Esophagus muscularis mucosa (tissue), 4 donors: Measurements from ENCODE around the gene PHF19. TPM values are rescaled to one million over a fixed set of nuclear protein-coding genes. Genes with fewer than 3 reads are reported as not detected.
A peak's percentile ranks its signal among the peaks of the same experiment; 100 is the strongest.

ENCODE experiments used
- DNase-seq: peaks from one replicate; pipeline ENCODE4 v3.0.0-alpha.2; 2017; ENCODE audit errors: extremely low spot score
- H3K27ac ChIP-seq, 4 donors: fragments of 200-600 bp; sonication (generic); replicated peaks in 1 of 4; 1 replicate in 3 of 4; 2 replicates in 1 of 4; pipeline ENCODE4 v1.5.1; 2016 to 2019; ENCODE audit warnings: mild to moderate bottlenecking in 1 of 4
- H3K27me3 ChIP-seq, 4 donors: fragments of 200-600 bp; sonication (generic); one replicate each; pipeline versions ENCODE4 v1.5.1 to v1.6.0; 2016 to 2019
- H3K36me3 ChIP-seq, 4 donors: fragments of 200-600 bp; sonication (generic); one replicate each; pipeline ENCODE4 v1.5.1; 2016 to 2019
- H3K4me1 ChIP-seq, 4 donors: fragments of 200-600 bp; sonication (generic); one replicate each; pipeline ENCODE4 v1.5.1; 2016 to 2019
- H3K4me3 ChIP-seq, 4 donors: fragments of 200-600 bp; sonication (generic); 1 replicate in 2 of 4; 2 replicates in 2 of 4; pipeline ENCODE4 v1.5.1; 2016 to 2019; ENCODE audit warnings: mild to moderate bottlenecking in 4 of 4, moderate library complexity in 1 of 4
- H3K9me3 ChIP-seq, 4 donors: fragments of 200-600 bp; sonication (generic); 1 replicate in 3 of 4; 2 replicates in 1 of 4; pipeline ENCODE4 v1.5.1; 2016 to 2019
- EP300 ChIP-seq: sonication (generic); formaldehyde crosslinking; IDR thresholded peaks from one replicate; pipeline ENCODE4 v1.6.1; 2017; ENCODE audit warnings: antibody characterized with exemption
- POLR2A ChIP-seq: fragments of 450-650 bp; IDR thresholded peaks from one replicate; pipeline ENCODE4 v1.6.1; 2017; ENCODE audit warnings: antibody characterized with exemption, moderate library complexity, mild to moderate bottlenecking, low read depth
- POLR2AphosphoS5 ChIP-seq, 2 donors: sonication (generic); formaldehyde crosslinking; IDR thresholded peaks; one replicate each; pipeline ENCODE4 v1.6.1; 2017; ENCODE audit warnings: antibody characterized with exemption in 2 of 2
- WGBS: methylation state at CpG from one replicate; pipeline ENCODE4 v1.1.5; 2018; 5-methylcytosine and 5-hydroxymethylcytosine counted together
- intact Hi-C: fragments of 100-400 bp; cut with DNase I; formaldehyde crosslinking; loops from one replicate; pipeline ENCODE4 v1.15.1; 2023
- total RNA-seq, 4 donors: library from RNA; depleted of rRNA; stranded (reverse); fragments of >200 nt; gene quantifications; one replicate each; pipeline versions ENCODE4 v1.1.0 to v1.2.1, GENCODE V29; 2016
- TF ChIP-seq, protein P1 (sequence below), 3 experiments: fragments of 200-600 bp in 2 of 3; fragments of 450-650 bp in 1 of 3; sonication (generic) in 2 of 3; IDR thresholded peaks; one replicate each; pipeline ENCODE4 v1.5.1; 2017 to 2019; ENCODE audit warnings: antibody characterized with exemption in 3 of 3, mild to moderate bottlenecking in 2 of 3, moderate library complexity in 1 of 3

PHF19 gene
- total RNA-seq, 4 donors from 2014 or later: 36.4 to 57.7 (median 47.8) TPM

DNA sequence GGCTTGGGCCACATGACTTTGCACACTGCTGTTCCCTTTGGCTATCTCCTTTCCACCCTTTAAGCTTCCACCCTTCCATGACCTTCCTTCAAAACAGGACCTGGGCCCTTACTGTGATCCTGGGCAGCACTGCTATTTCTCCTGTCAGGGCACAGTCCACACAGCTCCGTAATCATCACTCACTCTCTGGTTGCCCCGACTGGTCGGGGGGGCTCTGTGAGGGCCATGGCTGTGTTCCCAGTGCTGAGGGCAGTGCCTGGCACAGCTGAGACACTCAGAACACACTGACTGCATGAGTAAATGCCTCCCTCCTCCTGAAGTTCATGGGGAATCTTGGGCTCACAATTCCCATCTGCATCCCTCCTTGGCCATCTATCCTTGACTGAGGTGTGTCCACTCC, 37.4 kb upstream of the PHF19 start:
- Histone ChIP-seq H3K36me3 (peaks cover 0 to 44% (median 19%) of the 10 kb centered on the region in 4 donors), H3K4me3 (no peak overlapping the region), H3K27ac (peak overlapping the region; percentile 6 to 80 (median 40)), H3K27me3 (no peaks in the 10 kb centered on the region), H3K4me1 (peaks cover 23 to 53% (median 46%) of the 10 kb centered on the region in 4 donors), H3K9me3 (peaks cover 0 to 3% (median 0%) of the 10 kb centered on the region in 4 donors)
- TF ChIP-seq POLR2AphosphoS5 (IDR thresholded peaks at IDR 0.05) (peak; percentile 20 to 35), POLR2A (no peak), EP300 (no peak)
- intact Hi-C loops: no loop called here
- WGBS: 71% methylated on average over 3 of the region's 3 CpGs
- DNase-seq: no peak

GRCh38 chr9:120913647-120914264, 36.8 kb upstream of the PHF19 start:
- Histone ChIP-seq H3K27ac (peak overlapping the region in 1 of 4 donors; percentile 24), H3K9me3 (peaks cover 0 to 3% (median 0%) of the 10 kb centered on the region in 4 donors), H3K4me1 (peaks cover 16 to 46% (median 39%) of the 10 kb centered on the region in 4 donors), H3K36me3 (peaks cover 0 to 50% (median 23%) of the 10 kb centered on the region in 4 donors), H3K4me3 (no peak overlapping the region), H3K27me3 (no peaks in the 10 kb centered on the region)
- 92% methylated on average over 3 of the region's 4 CpGs for WGBS
- no peak for DNase-seq
- TF ChIP-seq POLR2AphosphoS5 (IDR thresholded peaks at IDR 0.05) (no peak), EP300 (no peak), POLR2A (no peak)
- TF ChIP-seq, protein P1, sequence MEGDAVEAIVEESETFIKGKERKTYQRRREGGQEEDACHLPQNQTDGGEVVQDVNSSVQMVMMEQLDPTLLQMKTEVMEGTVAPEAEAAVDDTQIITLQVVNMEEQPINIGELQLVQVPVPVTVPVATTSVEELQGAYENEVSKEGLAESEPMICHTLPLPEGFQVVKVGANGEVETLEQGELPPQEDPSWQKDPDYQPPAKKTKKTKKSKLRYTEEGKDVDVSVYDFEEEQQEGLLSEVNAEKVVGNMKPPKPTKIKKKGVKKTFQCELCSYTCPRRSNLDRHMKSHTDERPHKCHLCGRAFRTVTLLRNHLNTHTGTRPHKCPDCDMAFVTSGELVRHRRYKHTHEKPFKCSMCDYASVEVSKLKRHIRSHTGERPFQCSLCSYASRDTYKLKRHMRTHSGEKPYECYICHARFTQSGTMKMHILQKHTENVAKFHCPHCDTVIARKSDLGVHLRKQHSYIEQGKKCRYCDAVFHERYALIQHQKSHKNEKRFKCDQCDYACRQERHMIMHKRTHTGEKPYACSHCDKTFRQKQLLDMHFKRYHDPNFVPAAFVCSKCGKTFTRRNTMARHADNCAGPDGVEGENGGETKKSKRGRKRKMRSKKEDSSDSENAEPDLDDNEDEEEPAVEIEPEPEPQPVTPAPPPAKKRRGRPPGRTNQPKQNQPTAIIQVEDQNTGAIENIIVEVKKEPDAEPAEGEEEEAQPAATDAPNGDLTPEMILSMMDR (IDR thresholded peaks at IDR 0.05): no peak
- intact Hi-C loops: no loop called here

- Histone ChIP-seq H3K27me3 (no peaks in the 10 kb centered on the region), H3K36me3 (peaks cover 0 to 50% (median 23%) of the 10 kb centered on the region in 4 donors), H3K9me3 (peaks cover 0 to 3% (median 0%) of the 10 kb centered on the region in 4 donors), H3K4me3 (no peak overlapping the region), H3K27ac (no peak overlapping the region), H3K4me1 (peaks cover 12 to 41% (median 35%) of the 10 kb centered on the region in 4 donors)
- TF ChIP-seq, protein P1 (IDR thresholded peaks at IDR 0.05): no peak
- TF ChIP-seq POLR2AphosphoS5 (IDR thresholded peaks at IDR 0.05) (no peak), EP300 (no peak)
- intact Hi-C loops: no loop called here
- WGBS: 85% methylated on average over 7 of the region's 13 CpGs
- no peak for DNase-seq
These were observed 36.1 kb upstream of the PHF19 start for GRCh38 chr9:120912958-120913646.

GRCh38 chr9:120911295-120911837, 34.4 kb upstream of the PHF19 start:
- peaks cover 6 to 32% (median 25%) of the 10 kb centered on the region in 4 donors for H3K4me1 ChIP-seq
- no peak overlapping the region for H3K4me3 ChIP-seq
- no peaks in the 10 kb centered on the region for H3K27me3 ChIP-seq
- 100% methylated on average over 7 of the region's 9 CpGs for WGBS
- no peaks in the 10 kb centered on the region for H3K9me3 ChIP-seq
- H3K27ac ChIP-seq: no peak overlapping the region
- TF ChIP-seq EP300 (no peak), POLR2AphosphoS5 (IDR thresholded peaks at IDR 0.05) (no peak), POLR2A (no peak)
- peaks cover 0 to 55% (median 23%) of the 10 kb centered on the region in 4 donors for H3K36me3 ChIP-seq
- no peak for DNase-seq
- intact Hi-C loops: no loop called here

- Histone ChIP-seq H3K27me3 (no peaks in the 10 kb centered on the region), H3K4me3 (no peak overlapping the region), H3K36me3 (peaks cover 0 to 55% (median 23%) of the 10 kb centered on the region in 4 donors), H3K9me3 (no peaks in the 10 kb centered on the region), H3K4me1 (peaks cover 6 to 25% (median 18%) of the 10 kb centered on the region in 4 donors), H3K27ac (no peak overlapping the region)
- 89% methylated on average over 3 of the region's 3 CpGs for WGBS
- intact Hi-C loops: no loop called here
- DNase-seq: no peak
- TF ChIP-seq, protein P1 (IDR thresholded peaks at IDR 0.05): no peak
- no peak for TF ChIP-seq EP300
- TF ChIP-seq POLR2A: no peak
- TF ChIP-seq POLR2AphosphoS5 (IDR thresholded peaks at IDR 0.05): no peak
These were observed 33.7 kb upstream of the PHF19 start for GRCh38 chr9:120910643-120911042.
